Smooth muscle cell (in vitro differentiated cells): ENCODE measurements around the gene NRAP. TPM values are rescaled to one million over a fixed set of nuclear protein-coding genes. Genes with fewer than 3 reads are reported as not detected.

ENCODE experiments used
- DNase-seq: peaks from one replicate; lab custom pipeline; 2025; ENCODE audit not compliant: unreplicated experiment; lab: John Stamatoyannopoulos, UW
- H2AFZ ChIP-seq: fragments of 200-600 bp; sonication (generic); 2 replicates; pipeline ENCODE4 v1.6.0; 2016; ENCODE audit warnings: antibody characterized with exemption, low read depth, mild to moderate bottlenecking
- H3F3A ChIP-seq: fragments of 200-600 bp; sonication (generic); 2 replicates; pipeline ENCODE4 v1.6.0; 2017; ENCODE audit warnings: antibody characterized with exemption, low read depth
- H3K27ac ChIP-seq: fragments of 200-600 bp; sonication (generic); 2 replicates; pipeline ENCODE4 v1.5.1; 2016; ENCODE audit warnings: low read depth, mild to moderate bottlenecking
- H3K27me3 ChIP-seq: fragments of 200-600 bp; sonication (generic); 2 replicates; pipeline ENCODE4 v1.6.1; 2016; ENCODE audit warnings: low read depth, mild to moderate bottlenecking
- H3K36me3 ChIP-seq: fragments of 200-600 bp; sonication (generic); 2 replicates; pipeline ENCODE4 v1.5.1; 2016; ENCODE audit warnings: low read depth
- H3K4me1 ChIP-seq: fragments of 200-600 bp; sonication (generic); 2 replicates; pipeline ENCODE4 v1.5.1; 2016; ENCODE audit warnings: low read depth
- H3K4me2 ChIP-seq: fragments of 200-600 bp; sonication (generic); 2 replicates; pipeline ENCODE4 v1.6.0; 2016; ENCODE audit warnings: mild to moderate bottlenecking
- H3K4me3 ChIP-seq: fragments of 200-600 bp; sonication (generic); 2 replicates; pipeline ENCODE4 v1.5.1; 2016; ENCODE audit warnings: mild to moderate bottlenecking
- H3K79me2 ChIP-seq: fragments of 200-600 bp; sonication (generic); 2 replicates; pipeline ENCODE4 v1.6.0; 2016; ENCODE audit warnings: low read depth, mild to moderate bottlenecking
- H3K9ac ChIP-seq: fragments of 200-600 bp; sonication (generic); 2 replicates; pipeline ENCODE4 v1.6.0; 2016; ENCODE audit warnings: low read depth
- H3K9me3 ChIP-seq: fragments of 200-600 bp; sonication (generic); replicated peaks from 2 replicates; pipeline ENCODE4 v1.5.1; 2016; ENCODE audit warnings: low read depth
- H4K20me1 ChIP-seq: fragments of 200-600 bp; sonication (generic); 2 replicates; pipeline ENCODE4 v1.6.0; 2016; ENCODE audit warnings: low read depth
- WGBS: methylation state at CpG from one replicate; pipeline ENCODE4 v1.1.7; 2016; ENCODE audit warnings: low lambda C conversion rate; 5-methylcytosine and 5-hydroxymethylcytosine counted together
- polyA plus RNA-seq: library from polyadenylated mRNA; unstranded; fragments of >200 nt; fragmentation: Nextera tagmentation; extraction: Ambion mirVana; gene quantifications from 2 replicates; pipeline ENCODE4 v1.2.1, GENCODE V29; 2016
- total RNA-seq: library from RNA; depleted of rRNA; stranded (reverse); fragments of >200 nt; gene quantifications from 2 replicates; pipeline ENCODE4 v1.2.3, GENCODE V29; 2014
- TF ChIP-seq, protein P1 (sequence below): fragments of 200-600 bp; sonication (generic); IDR thresholded peaks from 2 replicates; pipeline ENCODE4 v1.5.1; 2017; ENCODE audit warnings: borderline replicate concordance, mild to moderate bottlenecking, antibody characterized with exemption; ENCODE audit not compliant: insufficient read depth, poor library complexity, severe bottlenecking

Gene NRAP
- total and polyA plus RNA-seq, 2 experiments from 2014 or later = not detected

DNA sequence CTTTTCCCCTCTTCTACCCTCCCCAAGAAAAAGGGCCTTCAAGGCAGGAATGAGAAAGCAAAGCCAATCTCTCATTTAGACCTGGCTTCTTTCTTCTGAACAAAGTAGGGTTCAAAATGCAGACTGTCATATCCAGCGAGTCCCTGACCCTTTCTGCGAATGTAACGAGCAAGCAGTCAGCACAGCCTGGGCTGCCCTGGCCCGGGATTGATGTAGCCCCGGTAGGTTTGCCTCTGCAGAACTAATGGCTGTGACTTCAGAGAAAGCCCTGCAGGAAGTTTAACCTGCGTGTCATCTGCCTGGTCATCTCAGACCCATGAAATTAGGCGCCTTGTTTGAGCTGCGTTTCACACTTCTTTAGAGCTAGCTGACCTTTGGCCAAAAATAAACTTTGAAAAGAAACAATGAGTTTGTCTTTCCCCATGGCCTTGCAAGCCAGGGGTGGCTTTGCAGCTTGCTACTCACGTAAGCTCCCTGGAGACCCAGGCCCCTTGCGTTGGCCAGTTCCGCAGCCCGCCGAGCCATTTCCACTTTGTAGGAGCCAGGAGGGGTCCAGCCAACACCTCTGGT, 74.6 kb downstream of the NRAP start:
- TF ChIP-seq, protein P1, sequence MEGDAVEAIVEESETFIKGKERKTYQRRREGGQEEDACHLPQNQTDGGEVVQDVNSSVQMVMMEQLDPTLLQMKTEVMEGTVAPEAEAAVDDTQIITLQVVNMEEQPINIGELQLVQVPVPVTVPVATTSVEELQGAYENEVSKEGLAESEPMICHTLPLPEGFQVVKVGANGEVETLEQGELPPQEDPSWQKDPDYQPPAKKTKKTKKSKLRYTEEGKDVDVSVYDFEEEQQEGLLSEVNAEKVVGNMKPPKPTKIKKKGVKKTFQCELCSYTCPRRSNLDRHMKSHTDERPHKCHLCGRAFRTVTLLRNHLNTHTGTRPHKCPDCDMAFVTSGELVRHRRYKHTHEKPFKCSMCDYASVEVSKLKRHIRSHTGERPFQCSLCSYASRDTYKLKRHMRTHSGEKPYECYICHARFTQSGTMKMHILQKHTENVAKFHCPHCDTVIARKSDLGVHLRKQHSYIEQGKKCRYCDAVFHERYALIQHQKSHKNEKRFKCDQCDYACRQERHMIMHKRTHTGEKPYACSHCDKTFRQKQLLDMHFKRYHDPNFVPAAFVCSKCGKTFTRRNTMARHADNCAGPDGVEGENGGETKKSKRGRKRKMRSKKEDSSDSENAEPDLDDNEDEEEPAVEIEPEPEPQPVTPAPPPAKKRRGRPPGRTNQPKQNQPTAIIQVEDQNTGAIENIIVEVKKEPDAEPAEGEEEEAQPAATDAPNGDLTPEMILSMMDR = no peak
- WGBS = 90% methylated on average over 13 of the region's 13 CpGs
- no peaks in the 10 kb centered on the region for H3K4me1 ChIP-seq

DNA sequence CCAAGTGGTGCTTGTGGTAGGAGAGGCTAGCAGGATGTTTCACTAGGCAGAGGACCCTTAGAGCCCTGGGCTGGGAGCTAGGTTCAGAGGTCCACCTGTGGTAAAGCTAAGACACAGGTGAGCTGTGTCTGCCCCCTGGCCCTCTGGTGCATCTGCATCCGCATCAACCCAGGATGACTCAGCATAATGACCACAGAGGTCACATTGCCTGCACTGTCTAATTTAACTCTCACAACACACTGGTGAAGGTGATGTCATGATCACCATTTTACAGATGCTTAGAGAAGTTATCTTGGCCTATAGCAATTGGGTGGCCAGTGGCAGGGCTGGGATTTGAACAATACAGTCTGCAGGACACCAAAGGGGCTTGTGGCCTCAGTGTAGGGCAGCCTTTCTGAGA, 77.9 kb downstream of the NRAP start:
- DNase-seq = no peak
- Histone ChIP-seq H3K4me3 (no peak overlapping the region), H3K79me2 (no peaks in the 10 kb centered on the region), H2AFZ (no peak overlapping the region), H4K20me1 (no peaks in the 10 kb centered on the region), H3K27me3 (peaks cover 34% of the 10 kb centered on the region), H3F3A (no peaks in the 10 kb centered on the region), H3K4me1 (no peaks in the 10 kb centered on the region), H3K9ac (no peak overlapping the region), H3K4me2 (no peak overlapping the region), H3K27ac (no peak overlapping the region), H3K9me3 (no peaks in the 10 kb centered on the region), H3K36me3 (no peaks in the 10 kb centered on the region)
- TF ChIP-seq, protein P1 = no peak
- WGBS = 71% methylated on average over 1 of the region's 1 CpG

More for the DNA sequence above, 74.6 kb downstream of the NRAP start:
- Histone ChIP-seq H3K79me2 (no peaks in the 10 kb centered on the region), H3K4me2 (no peak overlapping the region), H3K9me3 (no peaks in the 10 kb centered on the region), H3K27ac (no peak overlapping the region), H3K9ac (no peak overlapping the region), H3F3A (no peaks in the 10 kb centered on the region), H3K4me3 (no peak overlapping the region), H2AFZ (no peak overlapping the region), H3K36me3 (no peaks in the 10 kb centered on the region), H4K20me1 (no peaks in the 10 kb centered on the region), H3K27me3 (peaks cover 4% of the 10 kb centered on the region)
- DNase-seq = no peak

DNA sequence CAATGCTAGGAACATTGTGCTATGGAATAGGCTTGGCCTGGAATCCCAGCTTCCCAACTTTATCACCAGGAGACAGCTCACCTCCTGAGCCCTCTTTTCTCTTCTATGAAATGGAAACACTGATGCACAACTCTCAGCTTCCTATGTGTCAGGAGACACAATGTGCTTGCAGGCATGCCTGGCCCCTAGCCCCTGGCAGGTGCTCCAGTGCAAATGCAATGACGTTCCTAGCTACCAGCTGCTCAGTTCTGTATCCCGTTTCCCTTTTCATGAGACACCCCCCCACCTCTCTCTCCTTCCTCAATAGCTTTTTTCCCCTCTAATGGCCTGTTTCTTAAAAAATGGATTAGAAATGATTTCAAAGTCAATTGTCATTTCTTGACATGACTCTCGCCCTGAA, 80.3 kb downstream of the NRAP start:
- H2AFZ ChIP-seq = no peak overlapping the region
- TF ChIP-seq, protein P1 = no peak
- DNase-seq = no peak
- H3K9ac ChIP-seq = no peak overlapping the region
- H4K20me1 ChIP-seq = no peaks in the 10 kb centered on the region
- no peaks in the 10 kb centered on the region for H3K36me3 ChIP-seq
- H3K27me3 ChIP-seq = peaks cover 42% of the 10 kb centered on the region
- WGBS = 86% methylated on average over 3 of the region's 3 CpGs
- no peaks in the 10 kb centered on the region for H3K4me1 ChIP-seq
- H3K4me2 ChIP-seq = no peak overlapping the region
- H3K27ac ChIP-seq = no peak overlapping the region
- no peaks in the 10 kb centered on the region for H3K9me3 ChIP-seq
- H3K79me2 ChIP-seq = no peaks in the 10 kb centered on the region
- H3F3A ChIP-seq = no peaks in the 10 kb centered on the region
- H3K4me3 ChIP-seq = no peak overlapping the region

DNA sequence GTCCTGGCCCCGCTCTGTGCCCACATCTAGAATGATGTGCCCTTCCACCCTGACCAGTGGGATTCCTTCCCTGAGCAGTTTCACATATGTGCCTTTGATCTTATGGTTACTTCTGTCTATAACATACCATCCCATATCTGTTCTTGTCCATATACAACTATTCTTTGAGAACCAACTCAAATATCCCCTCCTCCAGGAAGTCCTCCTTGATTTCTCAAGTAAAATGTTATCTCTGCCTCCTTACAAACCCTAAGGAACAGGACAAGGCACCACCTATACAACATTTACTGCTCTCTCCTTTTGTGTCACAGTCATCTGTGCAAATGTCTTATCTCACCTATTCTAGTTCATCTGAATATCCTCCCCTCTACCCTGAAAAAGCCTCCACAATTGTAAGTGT, 82.7 kb downstream of the NRAP start:
- Histone ChIP-seq H2AFZ (no peak overlapping the region), H3K4me2 (no peak overlapping the region), H3K4me3 (no peak overlapping the region), H3K9me3 (no peaks in the 10 kb centered on the region), H3K9ac (no peak overlapping the region), H3K27me3 (peaks cover 42% of the 10 kb centered on the region), H3K4me1 (no peaks in the 10 kb centered on the region), H4K20me1 (no peaks in the 10 kb centered on the region), H3K27ac (no peak overlapping the region), H3K79me2 (no peaks in the 10 kb centered on the region), H3K36me3 (no peaks in the 10 kb centered on the region), H3F3A (no peaks in the 10 kb centered on the region)
- 87% methylated on average over 1 of the region's 1 CpG for whole genome bisulfite sequencing
- TF ChIP-seq, protein P1 = no peak
- DNase-seq = no peak
